GM19328 (cell line): ENCODE data around the gene SLC24A1.

Source experiments
- ATAC-seq: cut with Tn5 transposase; IDR thresholded peaks from one replicate; pipeline ENCODE4 v1.9.1; 2021; ENCODE audit warnings: mild to moderate bottlenecking, moderate library complexity; ENCODE audit not compliant: unreplicated experiment

SLC24A1 gene

DNA sequence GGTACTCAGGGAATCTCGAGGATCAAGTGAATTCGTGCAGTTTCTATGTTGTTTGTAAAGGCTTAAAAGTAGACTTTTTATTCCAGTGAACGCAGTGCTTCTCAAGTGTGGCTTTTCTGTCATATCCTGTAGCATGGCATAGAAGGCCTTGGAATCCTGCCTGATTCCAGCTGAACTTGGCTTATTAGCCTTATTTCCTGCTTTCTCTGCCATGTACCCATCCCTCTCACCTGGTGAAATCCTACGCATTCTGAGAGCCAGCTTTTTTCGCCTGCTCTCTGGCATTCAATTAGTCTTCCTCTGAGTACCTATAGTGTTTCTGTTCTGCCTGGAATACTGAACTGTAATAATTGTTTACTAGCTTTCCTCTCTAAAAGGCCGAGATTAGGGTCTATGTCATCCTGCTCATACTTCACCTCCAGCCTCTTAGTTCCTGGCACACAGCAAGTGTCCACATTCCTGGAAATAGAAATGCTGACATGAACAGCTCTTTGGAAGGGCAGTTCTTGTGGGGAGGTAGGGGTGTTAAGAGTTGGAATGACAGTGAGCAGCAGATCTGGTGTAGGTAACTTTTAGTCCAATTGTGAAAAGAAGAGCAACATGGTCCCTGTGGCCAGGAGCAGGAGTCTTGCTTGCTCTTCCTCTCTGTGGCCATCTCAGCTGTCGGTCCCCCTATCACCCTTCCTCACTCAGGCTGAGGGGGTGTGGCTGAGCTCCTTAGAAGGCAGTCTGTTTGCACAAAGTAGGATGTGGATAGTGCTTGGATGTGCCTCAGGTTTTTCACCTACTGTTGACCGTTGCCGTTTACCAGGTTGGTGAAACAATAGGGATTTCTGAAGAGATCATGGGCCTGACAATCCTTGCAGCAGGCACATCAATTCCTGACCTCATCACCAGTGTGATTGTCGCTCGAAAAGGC, 30.4 kb downstream of the SLC24A1 start:
- ATAC-seq, result no peak

DNA sequence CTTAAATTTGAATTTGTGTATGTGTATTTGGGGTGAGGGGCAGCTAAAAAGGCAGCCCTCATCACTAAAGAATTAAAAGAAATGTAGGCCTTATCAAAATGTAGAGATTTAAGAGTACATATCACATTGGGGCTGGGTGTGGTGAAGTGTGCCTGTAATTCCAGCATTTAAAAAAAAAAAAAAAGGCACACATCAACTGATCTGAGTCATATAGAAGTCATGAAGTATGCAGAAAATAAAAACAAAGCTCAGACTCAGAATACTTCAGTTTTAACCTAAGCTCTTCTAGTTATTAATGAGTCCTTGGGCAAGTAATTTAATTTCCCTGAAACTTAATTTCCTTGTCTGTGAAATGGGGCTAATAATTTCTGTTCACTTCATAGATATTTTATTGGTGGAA, 31.6 kb downstream of the SLC24A1 start:
- no peak for ATAC-seq

DNA sequence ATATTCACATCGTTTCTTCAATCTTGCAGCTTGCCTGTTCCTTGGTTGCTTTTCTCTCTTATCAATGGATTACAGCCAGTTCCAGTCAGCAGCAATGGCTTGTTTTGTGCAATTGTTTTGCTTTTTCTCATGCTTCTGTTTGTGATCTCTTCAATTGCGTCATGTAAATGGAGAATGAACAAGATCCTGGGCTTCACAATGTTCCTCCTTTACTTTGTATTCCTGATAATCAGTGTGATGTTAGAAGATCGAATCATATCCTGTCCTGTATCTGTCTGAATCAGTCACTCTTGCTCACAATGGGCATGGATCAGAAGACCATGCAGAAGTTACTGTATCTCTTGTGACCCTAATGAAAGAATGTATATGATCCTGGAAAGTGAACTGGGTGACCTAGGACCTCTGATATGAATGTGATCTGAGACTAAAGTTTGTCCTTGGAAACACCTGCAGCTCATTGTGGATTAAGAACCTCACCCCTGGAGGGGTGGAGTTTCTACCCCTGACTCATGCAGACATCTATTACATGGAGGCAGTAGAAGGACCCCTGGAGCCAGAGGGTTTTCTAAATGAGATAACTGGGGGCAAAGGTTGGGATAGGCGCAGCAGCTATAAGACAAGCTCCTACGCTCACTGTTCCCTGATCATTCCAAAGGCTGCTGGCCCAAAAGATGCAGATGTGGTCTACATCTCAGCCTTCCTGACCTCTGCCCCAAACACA, 32.2 kb downstream of the SLC24A1 start:
- no peak for ATAC-seq

DNA sequence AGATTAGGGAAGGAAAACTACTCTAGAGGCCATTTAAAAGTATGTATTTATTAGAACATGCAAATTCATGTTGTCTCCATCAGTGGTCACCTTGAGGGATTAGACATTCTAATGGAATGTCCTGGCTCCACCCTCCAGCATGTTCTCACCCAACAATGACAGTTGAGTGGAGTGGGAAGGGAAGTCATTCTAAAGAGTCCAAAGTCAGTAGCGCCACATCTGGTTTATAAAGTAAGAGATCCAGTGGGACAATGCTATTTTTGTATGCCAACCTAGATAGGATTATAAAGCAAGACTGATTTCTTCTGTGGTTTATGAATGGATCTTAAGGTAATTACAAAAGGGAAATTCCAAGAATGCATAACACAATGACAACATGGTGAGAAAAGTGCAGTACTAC, 33.3 kb downstream of the SLC24A1 start:
- no peak for ATAC-seq

DNA sequence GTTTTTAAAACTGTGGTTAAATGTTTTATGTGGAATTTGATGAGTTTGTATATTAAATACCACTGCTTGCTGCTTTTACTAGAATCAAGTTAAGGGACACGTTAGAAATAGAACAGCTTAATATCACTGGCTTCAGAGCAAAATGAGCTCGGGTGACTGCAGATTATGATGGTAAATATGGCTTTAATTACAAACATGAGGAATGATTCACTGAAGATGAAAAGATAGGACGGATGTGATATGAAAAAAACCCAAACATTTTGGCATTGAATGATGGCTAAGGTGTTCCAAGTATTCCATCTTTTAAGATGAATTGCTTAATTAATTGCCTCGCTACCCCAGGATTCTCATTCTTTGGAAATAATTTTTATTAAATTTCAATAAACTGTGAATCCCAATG, 33.7 kb downstream of the SLC24A1 start:
- no peak for ATAC-seq

DNA sequence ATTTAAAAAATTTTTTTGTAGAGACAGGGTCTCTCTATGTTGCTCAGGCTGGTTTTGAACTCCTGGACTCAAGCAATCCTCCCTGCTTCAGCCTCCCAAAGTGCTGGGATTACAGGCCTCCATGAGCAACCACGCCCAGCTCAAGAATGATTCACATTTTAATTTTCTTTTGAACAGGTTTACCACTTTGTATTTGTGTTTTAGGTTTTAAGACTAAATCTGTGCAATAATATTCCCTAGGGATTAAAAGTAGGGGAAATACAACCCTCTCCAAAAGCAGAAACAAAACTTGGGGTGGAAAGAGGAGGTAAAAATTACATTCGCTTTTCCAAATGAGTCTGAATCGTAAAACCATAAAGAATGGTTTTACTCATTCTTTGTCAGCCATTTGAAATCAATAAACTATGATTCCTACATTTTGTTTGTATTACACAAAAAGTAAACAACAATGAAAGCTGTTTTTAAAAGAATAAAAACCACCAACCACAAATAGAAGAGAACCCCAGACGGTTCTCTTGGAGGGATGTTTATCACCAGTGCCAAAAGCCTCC, 37.8 kb downstream of the SLC24A1 start:
- ATAC-seq, result no peak

DNA sequence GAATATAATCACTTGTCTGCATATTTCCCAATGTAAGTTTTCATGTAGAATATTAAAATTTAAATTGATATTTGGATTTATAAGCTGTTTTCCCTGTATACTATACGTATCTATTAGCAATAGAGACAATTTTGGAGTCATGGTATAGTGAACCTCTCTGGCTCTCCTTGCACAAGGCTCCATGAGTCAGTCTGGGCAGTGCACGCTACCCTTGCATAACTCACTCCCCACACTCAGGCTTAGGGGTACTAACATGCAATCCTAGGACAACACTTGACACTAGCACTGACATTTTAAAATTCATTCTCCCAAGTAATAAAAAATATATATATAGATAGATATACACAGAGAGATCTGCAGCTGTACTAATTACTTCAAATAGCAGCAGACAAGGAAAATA, 39.2 kb downstream of the SLC24A1 start:
- no peak for ATAC-seq

DNA sequence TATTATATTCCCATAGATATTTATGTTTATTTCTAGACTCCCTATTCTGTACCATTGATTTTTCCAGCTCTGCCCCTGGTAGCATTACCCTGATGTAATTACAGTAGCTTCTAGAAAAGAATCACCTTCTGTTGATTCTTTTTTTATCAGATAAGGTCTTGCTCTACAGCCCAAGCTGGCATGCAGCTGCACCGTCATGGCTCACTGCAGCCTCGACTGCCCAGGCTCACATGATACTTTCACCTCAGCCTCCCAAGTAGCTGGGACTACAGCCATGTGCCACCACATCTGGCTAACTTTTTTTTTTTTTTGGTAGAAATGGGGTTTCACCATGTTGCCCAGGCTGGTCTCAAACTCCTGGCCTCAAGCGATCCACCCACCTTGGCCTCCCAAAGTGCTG, 41.8 kb downstream of the SLC24A1 start:
- no peak for ATAC-seq

DNA sequence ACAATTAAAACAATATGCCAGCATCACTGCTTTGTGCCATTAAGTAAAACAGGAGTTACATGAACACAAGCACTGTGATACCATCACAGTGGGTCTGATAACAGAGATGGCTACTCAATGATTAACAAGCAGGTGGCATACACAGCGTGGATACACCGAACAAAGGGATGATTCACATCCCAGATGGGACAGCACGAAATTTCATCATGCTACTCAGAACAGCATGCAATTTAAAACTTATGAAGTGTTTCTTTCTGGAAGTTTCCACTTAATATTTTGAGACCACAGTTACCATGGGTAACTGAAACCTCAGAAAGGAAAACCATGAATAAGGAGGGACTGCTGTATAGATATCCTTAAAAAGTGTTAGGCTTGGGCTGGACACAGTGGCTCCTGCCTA, 44.5 kb downstream of the SLC24A1 start:
- no peak for ATAC-seq

DNA sequence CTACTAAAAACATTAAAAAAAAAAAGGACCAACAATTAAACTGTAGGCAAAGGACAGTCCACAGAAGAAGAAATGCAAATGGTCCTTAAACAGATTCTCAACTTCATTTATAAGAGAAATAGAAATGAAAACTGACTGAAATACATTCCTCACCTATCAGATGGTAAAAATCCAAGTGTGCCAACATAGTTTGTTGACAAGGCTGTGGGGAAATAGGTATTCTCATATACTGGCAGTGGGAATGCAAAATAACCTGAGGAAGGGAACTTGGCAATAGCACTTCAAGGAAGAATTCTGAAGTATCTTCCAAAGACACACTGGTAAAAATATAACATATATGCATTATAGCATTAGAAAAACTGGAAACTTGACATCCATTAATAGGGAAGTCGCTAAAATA, 53.8 kb downstream of the SLC24A1 start:
- ATAC-seq, result no peak

DNA sequence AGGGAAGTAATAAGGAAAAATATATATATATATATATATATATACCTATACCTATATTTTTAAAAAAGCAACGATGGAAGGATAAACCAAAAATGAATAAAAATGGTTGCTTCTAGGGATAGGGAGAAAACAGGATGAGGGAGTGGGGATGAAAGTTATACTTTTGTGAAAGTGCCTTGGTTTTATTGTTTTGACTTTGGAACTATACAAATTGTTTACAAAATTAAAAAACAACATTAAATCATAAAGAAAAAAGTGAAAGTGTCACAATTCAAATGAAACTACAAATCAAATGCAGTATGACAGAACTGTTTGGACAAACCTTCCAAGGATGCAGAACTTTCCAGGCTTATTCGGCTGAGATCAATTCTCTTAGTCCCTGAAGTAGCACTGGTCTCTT, 54.4 kb downstream of the SLC24A1 start:
- ATAC-seq, result no peak

DNA sequence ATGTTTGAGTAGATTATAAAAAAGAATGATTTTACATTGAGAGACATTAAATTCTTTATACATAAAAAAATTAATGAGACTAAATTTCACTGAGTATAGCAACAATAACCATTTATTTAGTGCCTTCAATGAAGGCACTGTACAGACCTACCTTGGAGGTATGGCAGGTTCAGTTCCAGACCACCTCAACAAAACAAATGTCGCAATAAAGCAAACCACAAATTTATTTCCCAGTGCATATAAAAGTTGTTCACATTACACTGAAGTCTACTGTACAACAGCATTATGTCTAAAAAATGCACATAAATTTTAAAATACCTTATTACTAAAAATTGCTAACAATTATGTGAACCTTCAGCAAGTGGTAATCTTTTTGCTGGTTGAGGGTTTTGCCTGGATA, 58.8 kb downstream of the SLC24A1 start:
- ATAC-seq, result no peak

DNA sequence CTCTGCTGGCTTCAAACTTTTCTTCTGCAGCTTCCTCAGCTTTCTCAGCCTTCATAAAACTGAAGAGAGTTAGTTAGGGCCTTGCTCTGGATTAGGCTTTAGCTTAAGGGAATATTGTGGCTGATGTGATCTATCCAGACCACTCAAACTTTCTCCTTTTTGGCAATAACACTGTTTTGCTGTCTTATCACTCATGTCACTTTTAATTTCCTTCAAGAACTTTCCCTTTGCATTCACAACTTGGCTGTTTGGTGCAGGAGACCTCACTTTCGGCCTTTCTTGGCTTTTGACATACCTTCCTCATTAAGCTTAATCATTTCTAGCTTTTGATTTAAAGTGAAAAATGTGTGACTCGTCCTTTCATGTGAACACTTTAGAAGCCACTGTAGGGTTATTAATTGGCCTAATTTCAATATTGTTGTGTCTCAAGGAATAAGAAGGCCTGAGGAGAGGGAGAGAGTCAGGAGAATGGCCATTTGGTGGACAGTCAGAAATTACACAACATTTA, 60.7 kb downstream of the SLC24A1 start:
- no peak for ATAC-seq

DNA sequence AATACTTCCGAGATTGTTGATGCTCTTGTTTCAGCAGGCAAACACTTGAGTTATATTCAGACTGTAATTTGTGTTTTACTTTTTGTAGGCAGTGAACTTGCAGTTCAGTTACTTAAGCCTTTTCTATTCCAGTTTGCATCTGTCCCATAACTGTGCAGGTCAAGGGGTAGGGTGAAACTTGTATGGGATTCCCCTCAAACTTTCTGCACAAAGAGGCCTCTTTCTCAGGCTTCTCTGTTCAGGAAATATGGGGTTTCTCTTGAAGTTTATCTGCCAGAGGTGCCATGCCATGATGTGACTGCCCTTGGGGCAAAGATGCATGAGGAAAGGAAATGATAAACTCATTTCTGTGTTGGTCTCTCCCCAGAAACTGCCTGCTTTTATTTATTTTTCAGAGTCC, 66.7 kb downstream of the SLC24A1 start:
- ATAC-seq, result no peak

DNA sequence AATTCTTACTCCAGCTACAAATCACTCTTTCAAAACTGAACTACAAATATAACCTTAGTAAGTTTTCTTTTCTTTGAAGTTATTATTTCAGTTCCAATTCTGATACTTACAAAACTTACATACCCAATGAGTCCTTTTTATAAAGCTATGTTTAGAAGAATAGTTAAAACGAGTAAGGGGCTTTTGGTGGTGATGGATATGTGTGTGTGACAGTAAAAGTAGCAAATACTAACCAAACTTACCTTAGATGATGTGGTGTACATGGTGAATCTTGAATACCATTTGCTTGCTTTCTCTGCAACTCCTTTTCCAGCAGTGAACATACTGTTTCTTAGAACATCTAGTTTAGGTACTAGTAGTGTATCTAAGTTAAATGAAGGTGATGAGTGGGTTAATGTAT, 68.4 kb downstream of the SLC24A1 start:
- ATAC-seq, result no peak

DNA sequence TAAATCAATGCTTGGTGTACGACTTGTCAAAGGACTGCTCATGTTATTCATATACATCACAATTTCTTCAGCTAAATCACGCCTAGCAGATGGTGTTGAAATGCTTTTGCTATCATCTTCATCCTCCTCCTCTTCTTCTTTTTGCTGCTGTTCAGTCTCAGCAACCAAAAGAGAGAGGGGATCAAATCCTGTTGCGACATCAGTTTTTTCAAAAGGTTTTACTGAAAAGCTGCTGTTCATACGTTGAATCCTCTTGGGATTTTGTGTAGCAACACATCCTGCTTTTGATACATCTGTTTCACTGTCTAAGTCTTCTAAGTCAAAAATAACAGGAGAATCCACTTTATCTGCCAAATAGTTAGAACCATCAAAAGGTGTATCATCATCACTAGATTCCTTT, 69.0 kb downstream of the SLC24A1 start:
- ATAC-seq, result no peak

DNA sequence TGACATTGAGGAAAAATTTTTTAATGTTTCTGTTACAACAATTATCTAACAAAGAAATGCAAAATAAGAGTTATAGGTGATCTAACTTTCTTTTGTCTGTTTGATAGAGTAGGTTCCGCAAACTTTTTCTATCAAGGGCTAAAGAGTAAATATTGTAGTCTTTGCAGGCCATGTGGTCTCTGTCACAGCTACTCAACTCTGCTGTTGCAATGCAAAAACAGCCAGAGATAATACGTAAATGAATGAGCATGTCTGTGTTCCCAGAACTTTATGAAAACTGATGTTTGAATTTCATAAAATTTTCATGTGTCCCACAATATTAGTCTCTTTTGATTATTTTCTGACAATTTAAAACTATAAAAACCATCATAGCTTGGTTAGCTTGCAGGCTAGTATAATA, 73.3 kb downstream of the SLC24A1 start:
- ATAC-seq, result no peak
